ENCODE measurements around the gene OIP5.
"Not testable (repeated sequence)": the region's sequence is repeated elsewhere in the genome, so short reads cannot be mapped to it uniquely, and the experiment has no call there.

Gene OIP5

DNA sequence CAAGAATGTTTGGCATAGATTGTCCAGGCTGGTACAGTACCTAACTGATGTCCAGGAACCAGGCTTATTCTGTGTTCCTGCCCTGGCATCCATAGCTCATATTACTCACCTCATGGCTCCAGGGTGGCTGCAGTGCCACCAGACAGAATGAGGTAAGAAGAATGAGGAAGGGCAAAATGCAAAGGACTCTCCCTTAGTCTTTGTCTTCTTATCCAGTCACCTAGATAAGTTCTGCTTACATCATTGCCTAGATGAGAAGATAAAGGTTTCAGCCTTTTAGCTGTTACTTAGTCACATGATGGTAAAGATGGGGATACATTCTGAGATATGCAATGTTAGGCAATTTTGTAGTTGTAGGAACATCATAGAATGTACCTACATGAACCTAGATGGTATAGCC, 55.6 kb downstream of the OIP5 start (continued):
- TF ChIP-seq, protein P1, sequence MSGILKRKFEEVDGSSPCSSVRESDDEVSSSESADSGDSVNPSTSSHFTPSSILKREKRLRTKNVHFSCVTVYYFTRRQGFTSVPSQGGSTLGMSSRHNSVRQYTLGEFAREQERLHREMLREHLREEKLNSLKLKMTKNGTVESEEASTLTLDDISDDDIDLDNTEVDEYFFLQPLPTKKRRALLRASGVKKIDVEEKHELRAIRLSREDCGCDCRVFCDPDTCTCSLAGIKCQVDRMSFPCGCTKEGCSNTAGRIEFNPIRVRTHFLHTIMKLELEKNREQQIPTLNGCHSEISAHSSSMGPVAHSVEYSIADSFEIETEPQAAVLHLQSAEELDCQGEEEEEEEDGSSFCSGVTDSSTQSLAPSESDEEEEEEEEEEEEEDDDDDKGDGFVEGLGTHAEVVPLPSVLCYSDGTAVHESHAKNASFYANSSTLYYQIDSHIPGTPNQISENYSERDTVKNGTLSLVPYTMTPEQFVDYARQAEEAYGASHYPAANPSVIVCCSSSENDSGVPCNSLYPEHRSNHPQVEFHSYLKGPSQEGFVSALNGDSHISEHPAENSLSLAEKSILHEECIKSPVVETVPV (CRISPR knock-in tag; IDR thresholded peaks at IDR 0.05) = no peak

DNA sequence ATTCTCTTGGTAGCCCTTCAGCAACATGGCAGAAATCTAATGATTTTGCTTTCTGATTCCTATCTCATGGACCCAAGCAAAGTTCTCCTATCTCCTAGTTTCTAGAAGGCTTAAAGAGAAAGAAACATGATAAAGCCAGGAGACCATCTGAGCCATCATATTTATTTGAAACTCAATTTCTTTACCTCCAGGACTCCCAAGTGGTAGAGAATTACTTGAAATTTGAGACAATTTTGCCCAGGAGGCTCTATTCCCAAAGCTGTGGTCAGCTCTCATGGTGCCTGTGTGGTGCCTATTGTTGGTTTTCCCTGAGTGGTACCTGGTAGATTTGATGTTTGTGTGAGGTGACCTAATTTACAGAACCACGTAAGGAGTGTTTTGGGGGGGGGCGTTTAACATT, 62.5 kb downstream of the OIP5 start:
- ATAC-seq = no peak
- TF ChIP-seq, protein P2, sequence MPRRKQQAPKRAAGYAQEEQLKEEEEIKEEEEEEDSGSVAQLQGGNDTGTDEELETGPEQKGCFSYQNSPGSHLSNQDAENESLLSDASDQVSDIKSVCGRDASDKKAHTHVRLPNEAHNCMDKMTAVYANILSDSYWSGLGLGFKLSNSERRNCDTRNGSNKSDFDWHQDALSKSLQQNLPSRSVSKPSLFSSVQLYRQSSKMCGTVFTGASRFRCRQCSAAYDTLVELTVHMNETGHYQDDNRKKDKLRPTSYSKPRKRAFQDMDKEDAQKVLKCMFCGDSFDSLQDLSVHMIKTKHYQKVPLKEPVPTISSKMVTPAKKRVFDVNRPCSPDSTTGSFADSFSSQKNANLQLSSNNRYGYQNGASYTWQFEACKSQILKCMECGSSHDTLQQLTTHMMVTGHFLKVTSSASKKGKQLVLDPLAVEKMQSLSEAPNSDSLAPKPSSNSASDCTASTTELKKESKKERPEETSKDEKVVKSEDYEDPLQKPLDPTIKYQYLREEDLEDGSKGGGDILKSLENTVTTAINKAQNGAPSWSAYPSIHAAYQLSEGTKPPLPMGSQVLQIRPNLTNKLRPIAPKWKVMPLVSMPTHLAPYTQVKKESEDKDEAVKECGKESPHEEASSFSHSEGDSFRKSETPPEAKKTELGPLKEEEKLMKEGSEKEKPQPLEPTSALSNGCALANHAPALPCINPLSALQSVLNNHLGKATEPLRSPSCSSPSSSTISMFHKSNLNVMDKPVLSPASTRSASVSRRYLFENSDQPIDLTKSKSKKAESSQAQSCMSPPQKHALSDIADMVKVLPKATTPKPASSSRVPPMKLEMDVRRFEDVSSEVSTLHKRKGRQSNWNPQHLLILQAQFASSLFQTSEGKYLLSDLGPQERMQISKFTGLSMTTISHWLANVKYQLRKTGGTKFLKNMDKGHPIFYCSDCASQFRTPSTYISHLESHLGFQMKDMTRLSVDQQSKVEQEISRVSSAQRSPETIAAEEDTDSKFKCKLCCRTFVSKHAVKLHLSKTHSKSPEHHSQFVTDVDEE (CRISPR knock-in tag; IDR thresholded peaks at IDR 0.05) = no peak
- TF ChIP-seq ZFP30 (CRISPR knock-in tag; IDR thresholded peaks at IDR 0.05) = no peak
- TF ChIP-seq ARNTL (CRISPR knock-in tag; IDR thresholded peaks at IDR 0.05; ENCODE audit: borderline replicate concordance, low read depth) = no peak
- TF ChIP-seq, protein P3, sequence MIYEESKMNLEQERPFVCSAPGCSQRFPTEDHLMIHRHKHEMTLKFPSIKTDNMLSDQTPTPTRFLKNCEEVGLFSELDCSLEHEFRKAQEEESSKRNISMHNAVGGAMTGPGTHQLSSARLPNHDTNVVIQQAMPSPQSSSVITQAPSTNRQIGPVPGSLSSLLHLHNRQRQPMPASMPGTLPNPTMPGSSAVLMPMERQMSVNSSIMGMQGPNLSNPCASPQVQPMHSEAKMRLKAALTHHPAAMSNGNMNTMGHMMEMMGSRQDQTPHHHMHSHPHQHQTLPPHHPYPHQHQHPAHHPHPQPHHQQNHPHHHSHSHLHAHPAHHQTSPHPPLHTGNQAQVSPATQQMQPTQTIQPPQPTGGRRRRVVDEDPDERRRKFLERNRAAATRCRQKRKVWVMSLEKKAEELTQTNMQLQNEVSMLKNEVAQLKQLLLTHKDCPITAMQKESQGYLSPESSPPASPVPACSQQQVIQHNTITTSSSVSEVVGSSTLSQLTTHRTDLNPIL (CRISPR knock-in tag; IDR thresholded peaks at IDR 0.05; ENCODE audit: low read depth) = no peak
- TF ChIP-seq BACH2 (CRISPR knock-in tag; IDR thresholded peaks at IDR 0.05; ENCODE audit: borderline replicate concordance) = no peak
- TF ChIP-seq ESRRG (CRISPR knock-in tag; IDR thresholded peaks at IDR 0.05) = no peak
- TF ChIP-seq TOX (CRISPR knock-in tag; IDR thresholded peaks at IDR 0.05; ENCODE audit: borderline replicate concordance) = no peak
- TF ChIP-seq ZFP3 (CRISPR knock-in tag; IDR thresholded peaks at IDR 0.05) = no peak
- TF ChIP-seq SNAI2 (CRISPR knock-in tag; IDR thresholded peaks at IDR 0.05) = no peak
- no peak for TF ChIP-seq ZNF8 (CRISPR knock-in tag; IDR thresholded peaks at IDR 0.05)
- no peak for TF ChIP-seq ZNF565 (CRISPR knock-in tag; conservative IDR thresholded peaks at IDR 0.05; ENCODE audit: low read depth)
- no peak for TF ChIP-seq ISL1 (CRISPR knock-in tag; IDR thresholded peaks at IDR 0.05)
- TF ChIP-seq, protein P4, sequence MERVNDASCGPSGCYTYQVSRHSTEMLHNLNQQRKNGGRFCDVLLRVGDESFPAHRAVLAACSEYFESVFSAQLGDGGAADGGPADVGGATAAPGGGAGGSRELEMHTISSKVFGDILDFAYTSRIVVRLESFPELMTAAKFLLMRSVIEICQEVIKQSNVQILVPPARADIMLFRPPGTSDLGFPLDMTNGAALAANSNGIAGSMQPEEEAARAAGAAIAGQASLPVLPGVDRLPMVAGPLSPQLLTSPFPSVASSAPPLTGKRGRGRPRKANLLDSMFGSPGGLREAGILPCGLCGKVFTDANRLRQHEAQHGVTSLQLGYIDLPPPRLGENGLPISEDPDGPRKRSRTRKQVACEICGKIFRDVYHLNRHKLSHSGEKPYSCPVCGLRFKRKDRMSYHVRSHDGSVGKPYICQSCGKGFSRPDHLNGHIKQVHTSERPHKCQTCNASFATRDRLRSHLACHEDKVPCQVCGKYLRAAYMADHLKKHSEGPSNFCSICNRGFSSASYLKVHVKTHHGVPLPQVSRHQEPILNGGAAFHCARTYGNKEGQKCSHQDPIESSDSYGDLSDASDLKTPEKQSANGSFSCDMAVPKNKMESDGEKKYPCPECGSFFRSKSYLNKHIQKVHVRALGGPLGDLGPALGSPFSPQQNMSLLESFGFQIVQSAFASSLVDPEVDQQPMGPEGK (CRISPR knock-in tag; IDR thresholded peaks at IDR 0.05; ENCODE audit: borderline replicate concordance) = no peak

DNA sequence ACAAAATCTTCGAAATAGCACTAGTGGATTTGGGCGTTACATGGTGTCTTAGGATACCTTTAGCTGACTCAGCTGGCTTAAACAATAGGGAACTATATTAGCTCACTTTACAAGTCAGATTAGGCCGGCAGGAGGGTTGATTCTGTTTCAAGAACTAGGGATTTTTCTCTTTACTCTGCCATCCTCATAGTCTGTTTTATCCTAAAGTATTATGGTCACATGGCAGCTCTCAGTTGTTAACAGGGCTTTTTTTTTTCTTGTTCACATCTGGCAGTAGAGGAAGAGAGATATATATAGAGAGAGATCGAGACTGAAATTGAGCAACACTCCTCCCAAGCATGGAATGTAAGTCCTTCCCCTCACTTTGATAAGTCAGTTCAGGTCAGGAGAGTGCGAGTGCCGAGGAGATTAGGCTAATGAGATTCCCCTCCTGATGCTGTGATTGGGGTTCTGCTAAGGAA, 68.5 kb downstream of the OIP5 start:
- no peak for ATAC-seq
- TF ChIP-seq ZNF70 (CRISPR knock-in tag; IDR thresholded peaks at IDR 0.05) = no peak
- TF ChIP-seq, protein P1 (CRISPR knock-in tag; IDR thresholded peaks at IDR 0.05) = no peak
- no peak for TF ChIP-seq PPARA (CRISPR knock-in tag; IDR thresholded peaks at IDR 0.05; ENCODE audit: borderline replicate concordance)
- no peak for TF ChIP-seq ISL1 (CRISPR knock-in tag; IDR thresholded peaks at IDR 0.05)
- no peak for TF ChIP-seq CSDC2 (CRISPR knock-in tag; IDR thresholded peaks at IDR 0.05)

DNA sequence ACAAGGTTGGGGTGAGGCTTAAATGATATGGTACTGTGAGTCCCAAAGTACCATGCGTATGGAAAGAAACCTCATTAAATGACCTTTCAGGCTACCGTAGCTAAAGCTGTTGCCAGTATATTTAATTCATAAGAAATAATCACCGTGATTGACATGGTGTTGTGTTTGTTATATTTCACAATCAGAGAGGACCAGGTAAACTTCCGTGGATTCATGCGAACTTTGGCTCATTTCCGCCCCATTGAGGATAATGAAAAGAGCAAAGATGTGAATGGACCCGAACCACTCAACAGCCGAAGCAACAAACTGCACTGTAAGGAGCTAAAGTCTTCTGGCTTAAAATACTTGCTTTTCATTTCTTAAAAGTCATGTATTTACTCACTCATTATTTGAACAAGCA, 69.8 kb downstream of the OIP5 start:
- TF ChIP-seq SNAI2 (CRISPR knock-in tag; IDR thresholded peaks at IDR 0.05) (no peak), ZNF565 (CRISPR knock-in tag; conservative IDR thresholded peaks at IDR 0.05; ENCODE audit: low read depth) (no peak), PPARA (CRISPR knock-in tag; IDR thresholded peaks at IDR 0.05; ENCODE audit: borderline replicate concordance) (no peak), ZNF8 (CRISPR knock-in tag; IDR thresholded peaks at IDR 0.05) (no peak), OSR1 (CRISPR knock-in tag; IDR thresholded peaks at IDR 0.05) (no peak)
- TF ChIP-seq, protein P5, sequence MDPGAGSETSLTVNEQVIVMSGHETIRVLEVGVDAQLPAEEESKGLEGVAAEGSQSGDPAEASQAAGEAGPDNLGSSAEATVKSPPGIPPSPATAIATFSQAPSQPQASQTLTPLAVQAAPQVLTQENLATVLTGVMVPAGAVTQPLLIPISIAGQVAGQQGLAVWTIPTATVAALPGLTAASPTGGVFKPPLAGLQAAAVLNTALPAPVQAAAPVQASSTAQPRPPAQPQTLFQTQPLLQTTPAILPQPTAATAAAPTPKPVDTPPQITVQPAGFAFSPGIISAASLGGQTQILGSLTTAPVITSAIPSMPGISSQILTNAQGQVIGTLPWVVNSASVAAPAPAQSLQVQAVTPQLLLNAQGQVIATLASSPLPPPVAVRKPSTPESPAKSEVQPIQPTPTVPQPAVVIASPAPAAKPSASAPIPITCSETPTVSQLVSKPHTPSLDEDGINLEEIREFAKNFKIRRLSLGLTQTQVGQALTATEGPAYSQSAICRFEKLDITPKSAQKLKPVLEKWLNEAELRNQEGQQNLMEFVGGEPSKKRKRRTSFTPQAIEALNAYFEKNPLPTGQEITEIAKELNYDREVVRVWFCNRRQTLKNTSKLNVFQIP (CRISPR knock-in tag; IDR thresholded peaks at IDR 0.05; ENCODE audit: borderline replicate concordance, low read depth) = no peak
- TF ChIP-seq, protein P4 (CRISPR knock-in tag; IDR thresholded peaks at IDR 0.05; ENCODE audit: borderline replicate concordance) = no peak
- ATAC-seq = no peak

DNA sequence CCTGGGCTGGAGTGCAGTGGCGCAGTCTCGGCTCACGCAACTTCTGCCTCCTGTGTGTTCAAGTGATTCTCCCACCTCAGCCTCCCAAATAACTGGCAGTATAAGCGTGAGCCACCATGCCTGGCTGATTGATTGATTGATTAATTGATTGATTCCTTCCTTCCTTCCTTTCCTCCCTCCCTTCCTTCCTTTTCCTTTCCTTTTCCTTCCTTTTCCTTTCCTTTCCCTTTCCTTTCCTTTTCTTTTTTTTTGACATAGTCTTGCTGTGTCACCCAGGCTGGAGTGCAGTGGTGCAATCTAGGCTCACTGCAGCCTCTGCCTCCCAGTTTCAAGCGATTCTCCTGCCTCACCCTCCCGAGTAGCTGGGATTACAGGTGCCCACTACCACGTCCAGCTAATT, 71.5 kb downstream of the OIP5 start:
- not testable (repeated sequence) for ATAC-seq

Measured in SK-N-SH treated with all-trans-retinoic acid at 6 μM for 48 hours (cell line).